KBM-7 (cell line): ENCODE measurements around the gene ZNF526.

Experiments used
- DNase-seq: peaks from one replicate; pipeline ENCODE4 v3.0.0-alpha.2; 2015
- in situ Hi-C: fragments of 300-500 bp; cut with MboI; formaldehyde crosslinking; loops from 2 replicates; pipeline ENCODE4 v1.14.3; 2020; ENCODE audit warnings: low sequenced_read_pairs, low pct_unique_long_range_greater_than_20kb, mixed read lengths

The ZNF526 gene

GRCh38 chr19:42271861-42272534 lies 51.9 kb downstream of the ZNF526 start:
- DNase-seq, result no peak
- in situ Hi-C loops, result no loop called here

- in situ Hi-C loops, result no loop called here
- DNase-seq, result no peak
These were observed 52.4 kb downstream of the ZNF526 start for GRCh38 chr19:42272535-42272897.

- in situ Hi-C loops, result no loop called here
- no peak for DNase-seq
These were observed 52.9 kb downstream of the ZNF526 start for GRCh38 chr19:42272989-42273406.

GRCh38 chr19:42273407-42274064 lies 53.4 kb downstream of the ZNF526 start:
- in situ Hi-C loops, result no loop called here
- no peak for DNase-seq

- in situ Hi-C loops, result no loop called here
- DNase-seq, result no peak
These were observed 54.1 kb downstream of the ZNF526 start for GRCh38 chr19:42274065-42274682.

- no peak for DNase-seq
- in situ Hi-C loops, result no loop called here
These were observed 55.0 kb downstream of the ZNF526 start for GRCh38 chr19:42275103-42275502.

- DNase-seq, result no peak
- in situ Hi-C loops, result no loop called here
These were observed 55.4 kb downstream of the ZNF526 start for GRCh38 chr19:42275517-42275916.

- in situ Hi-C loops, result no loop called here
- DNase-seq, result no peak
These were observed 56.2 kb downstream of the ZNF526 start for GRCh38 chr19:42276284-42276683.

- in situ Hi-C loops, result no loop called here
- DNase-seq, result no peak
These were observed 56.7 kb downstream of the ZNF526 start for GRCh38 chr19:42276821-42277220.
